HG02763 (cell line): ENCODE results near the gene CCNL2.

Source experiments
- ATAC-seq: cut with Tn5 transposase; IDR thresholded peaks from one replicate; pipeline ENCODE4 v1.9.1; 2021; ENCODE audit warnings: mild to moderate bottlenecking, moderate library complexity; ENCODE audit not compliant: unreplicated experiment

The CCNL2 gene

DNA sequence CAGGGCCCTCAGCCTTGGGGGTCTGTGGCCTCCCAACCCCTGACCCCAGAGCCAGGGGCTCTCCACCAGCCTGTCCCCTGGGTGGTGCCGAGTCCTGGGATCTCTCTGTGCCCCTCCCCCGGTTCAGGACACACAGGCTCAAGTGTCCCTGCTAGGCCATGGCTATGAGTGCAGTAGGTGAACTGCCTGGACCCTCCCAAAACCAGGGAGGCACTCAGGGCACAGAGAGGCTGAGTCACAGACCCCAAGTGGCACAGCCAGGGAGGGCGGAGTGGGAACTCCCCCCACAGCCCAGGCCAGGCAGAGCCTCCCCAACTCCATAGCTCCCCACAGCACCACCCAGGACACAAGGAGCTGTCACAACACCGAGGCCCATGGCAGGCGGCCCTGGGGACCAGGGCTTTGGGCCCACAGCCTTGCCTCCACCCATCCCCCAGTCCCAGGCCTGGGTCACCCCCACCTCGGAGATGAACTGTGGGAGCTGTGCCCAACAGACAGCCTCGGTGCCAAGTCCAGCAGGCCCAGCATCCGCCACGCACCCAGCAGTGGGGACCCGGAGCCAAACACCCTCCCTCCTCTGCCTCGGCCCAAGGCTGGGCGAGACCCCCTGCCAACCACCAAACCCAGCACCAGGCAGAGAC, 53.2 kb downstream of the CCNL2 start:
- no peak for ATAC-seq

DNA sequence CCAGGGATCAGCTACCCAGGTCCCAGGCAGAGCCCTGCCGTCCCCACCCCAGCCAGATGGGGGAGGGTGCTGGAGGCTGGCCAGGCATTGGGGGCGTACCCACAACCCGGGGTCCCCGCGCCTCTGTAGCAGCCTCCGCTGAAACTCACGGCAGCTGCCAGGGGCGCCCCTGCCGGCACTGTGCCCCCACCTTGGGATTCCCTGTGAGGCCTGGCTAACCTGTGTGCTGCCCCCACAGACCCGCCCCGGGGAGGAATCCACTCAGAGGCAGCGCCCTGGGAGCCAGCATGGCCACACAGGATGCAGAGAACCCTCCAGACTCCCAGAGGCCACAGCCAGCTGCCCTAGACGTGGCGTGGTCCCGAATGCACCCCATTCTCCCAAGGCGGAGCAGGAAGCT, 53.8 kb downstream of the CCNL2 start:
- no peak for ATAC-seq

DNA sequence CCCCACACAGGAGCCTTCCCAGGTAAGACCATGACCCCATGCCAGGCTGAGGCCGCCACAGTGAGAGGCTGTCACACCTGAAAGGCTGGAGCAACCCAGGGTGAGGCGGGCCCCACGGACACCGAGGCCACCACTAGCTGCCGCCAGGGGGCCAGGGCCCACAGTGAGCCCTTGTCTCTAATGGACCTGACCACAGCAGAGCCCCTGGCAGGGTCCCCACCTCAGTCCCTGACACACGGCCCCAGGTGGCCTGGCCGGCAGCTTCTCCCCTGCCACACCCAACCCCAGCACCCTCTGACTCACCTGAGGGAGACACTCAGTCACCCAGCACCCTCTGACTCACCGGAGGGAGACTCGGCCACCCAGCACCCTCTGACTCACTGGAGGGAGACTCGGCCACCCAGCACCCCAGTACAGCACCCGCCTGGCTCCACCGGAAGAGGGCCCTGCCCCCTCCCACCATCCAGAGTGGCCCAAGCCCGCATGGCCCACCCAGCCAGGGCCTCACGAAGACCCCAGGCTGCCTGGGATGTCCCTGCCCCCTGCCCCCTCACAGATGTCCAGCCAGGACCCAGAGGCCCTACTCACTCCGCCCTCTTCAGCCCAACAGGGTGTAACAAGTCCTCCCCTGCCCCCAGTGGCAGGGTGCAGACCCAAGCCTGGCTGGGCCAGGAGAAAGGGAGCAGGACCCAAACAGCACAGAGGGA, 54.3 kb downstream of the CCNL2 start:
- ATAC-seq = no peak

DNA sequence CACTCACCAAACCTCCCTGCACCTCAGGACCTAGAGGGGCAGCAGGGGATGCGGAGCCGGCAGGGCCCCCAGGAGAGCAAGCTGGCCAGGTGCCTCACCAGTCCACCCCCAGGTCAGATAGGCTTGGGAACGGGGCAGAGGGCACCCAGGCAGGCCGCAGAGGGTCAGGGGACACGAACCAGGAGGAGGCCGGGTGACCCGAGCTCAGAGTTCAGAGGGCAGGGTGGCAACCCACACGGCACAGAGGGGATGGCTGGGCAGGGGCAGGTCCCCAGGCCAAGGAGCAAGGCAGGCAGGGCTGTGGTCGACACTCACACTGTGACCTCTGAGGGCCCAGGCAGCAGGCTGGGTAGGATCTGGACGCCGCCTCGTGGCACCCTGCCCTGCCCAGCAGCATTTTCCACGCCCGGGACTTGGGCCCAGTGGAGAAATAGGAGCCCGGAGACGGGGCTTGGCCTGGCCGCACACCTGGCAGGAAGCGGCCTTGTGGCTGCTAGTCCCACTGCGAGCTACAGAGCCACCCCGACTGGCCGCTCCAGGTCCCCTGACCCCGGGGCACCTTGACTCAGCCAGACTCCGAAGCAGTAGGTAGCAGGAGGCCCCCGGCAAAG, 55.2 kb downstream of the CCNL2 start:
- ATAC-seq = no peak

DNA sequence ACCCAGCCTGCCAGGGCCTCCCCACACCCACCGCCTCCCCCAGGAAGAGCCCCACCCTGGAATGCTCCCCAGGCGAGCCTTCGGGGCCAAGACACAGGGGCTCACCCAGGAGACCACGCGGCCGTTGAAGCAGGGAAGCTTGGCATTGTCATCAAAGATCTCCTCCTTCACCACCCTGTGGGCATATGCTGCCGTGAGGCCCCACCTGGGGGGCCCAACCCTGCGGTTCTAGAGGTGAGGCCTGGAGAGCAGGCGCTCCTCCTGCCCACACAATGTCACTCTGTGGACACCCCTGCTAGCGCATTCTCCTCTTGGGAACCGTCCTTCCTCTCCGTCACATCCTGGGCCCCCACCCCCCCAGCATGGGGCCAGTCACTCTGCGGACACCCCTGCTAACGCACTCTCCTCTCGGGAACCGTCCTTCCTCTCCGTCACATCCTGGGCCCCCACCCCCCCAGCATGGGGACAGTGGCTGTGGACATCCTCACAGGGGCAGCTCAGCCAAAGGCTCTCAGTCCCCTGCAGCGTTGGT, 56.5 kb downstream of the CCNL2 start:
- no peak for ATAC-seq

DNA sequence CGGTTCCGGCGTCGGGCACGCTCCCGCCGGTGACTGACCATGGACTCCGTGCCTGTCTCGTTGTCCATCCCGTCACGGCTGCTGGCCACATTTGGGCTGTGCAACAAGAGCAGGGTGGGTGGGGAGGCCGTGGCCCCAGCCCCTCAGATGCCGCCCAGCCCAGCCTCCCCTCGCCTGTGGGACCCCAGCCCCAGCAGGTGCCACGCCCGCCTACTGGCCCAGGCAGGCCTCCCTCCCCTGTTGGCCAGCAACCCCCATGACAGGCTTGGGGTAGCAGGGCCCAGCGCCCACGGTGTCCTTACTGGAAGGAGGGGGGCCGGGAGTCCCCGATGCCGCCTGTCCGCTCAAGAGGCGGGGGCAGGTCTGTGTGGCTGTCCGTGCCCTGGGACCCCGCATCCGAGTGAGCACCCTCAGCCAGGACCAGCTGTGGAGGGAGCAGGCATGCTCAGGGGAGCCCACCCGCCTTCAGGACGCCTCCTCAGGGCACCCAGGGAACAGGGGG, 57.0 kb downstream of the CCNL2 start:
- ATAC-seq = no peak

DNA sequence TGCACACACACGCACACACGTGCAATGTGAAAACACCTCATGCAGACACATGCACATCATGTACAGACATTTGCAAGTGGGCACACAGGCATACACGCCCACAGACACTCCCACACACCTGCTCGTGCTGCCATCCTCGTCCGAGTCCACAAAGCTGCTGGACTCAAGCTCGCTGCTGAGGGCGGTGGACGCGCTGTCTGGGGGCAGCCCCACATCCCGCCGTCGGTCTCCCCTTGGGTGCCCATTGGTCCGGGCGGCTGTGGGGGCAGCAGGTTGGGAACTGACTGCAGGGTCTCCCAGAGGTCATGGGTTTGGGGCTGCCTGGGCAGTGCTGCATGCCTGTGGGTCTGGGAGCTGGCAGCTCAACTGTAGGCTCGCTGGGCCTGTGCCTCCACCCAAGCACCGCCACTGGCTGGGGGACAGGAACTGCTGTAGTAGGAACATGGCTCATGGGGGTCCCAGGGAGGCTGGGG, 57.5 kb downstream of the CCNL2 start:
- ATAC-seq = no peak

DNA sequence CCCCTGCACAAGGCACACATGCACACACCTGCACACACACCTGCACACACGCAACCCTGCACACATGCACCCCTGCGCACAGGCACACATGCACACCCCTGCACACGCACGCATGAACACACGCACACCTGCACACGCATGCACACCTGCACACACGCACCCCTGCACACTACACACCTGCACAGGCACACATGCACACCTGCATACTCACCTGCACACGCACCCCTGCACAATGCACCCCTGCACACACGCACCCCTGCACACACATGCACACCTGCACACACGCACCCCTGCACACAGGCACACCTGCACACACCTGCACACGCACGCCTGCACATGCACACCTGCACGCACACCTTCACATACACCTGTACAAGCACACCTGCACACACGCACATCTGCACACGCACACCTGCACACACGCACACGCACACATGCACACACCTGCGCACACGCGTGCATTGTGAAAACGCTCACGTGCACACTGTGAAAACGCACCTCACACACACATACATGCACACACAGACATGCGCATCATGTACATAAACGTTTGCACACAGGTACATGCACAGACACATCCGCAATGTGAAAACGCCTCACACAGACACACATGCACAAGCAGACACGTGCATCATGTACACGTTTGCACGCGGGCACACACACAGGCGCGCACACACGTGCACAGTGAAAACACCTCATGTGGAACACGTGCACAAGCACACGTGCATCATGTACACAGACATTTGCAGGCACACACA, 58.2 kb downstream of the CCNL2 start:
- ATAC-seq = no peak

DNA sequence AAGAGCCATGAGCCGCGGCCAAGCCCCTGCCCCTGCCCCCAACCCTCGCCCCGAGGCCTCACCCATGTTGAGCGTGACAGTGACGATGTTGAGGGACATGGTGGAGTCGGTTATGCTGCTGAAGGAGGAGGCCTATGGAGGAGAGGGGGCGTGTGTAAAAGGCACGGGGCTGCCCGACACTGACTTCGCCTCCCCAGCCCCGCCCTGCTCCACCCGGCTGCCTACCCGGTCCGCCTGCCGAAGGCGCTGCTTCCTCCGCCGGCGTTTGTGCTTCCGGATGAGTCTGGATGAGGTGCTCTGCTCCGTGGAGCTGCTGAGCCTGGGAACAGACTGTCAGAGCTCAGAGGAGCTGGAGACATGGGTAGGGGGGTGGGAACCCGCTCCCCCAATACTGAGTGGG, 59.0 kb downstream of the CCNL2 start:
- no peak for ATAC-seq

DNA sequence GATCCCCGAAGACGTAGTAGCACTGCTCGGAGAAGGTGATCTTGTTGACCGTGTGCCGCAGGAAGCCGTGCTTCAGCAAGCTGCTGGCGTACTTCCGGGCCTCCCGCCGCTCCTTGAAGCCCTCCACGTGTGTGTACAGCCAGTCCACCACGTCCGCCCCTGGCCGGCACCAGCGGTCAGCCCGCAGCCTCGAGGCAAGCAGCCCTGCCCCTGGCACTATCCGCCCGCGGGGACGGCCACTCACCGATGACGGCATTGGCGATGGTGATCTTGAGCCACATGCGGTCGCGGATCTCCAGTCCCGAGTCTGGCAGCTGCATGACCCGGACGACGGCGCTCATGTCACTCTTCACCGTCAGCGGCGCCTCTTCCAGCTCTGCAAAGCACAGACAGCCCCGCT, 60.9 kb downstream of the CCNL2 start:
- ATAC-seq = no peak

DNA sequence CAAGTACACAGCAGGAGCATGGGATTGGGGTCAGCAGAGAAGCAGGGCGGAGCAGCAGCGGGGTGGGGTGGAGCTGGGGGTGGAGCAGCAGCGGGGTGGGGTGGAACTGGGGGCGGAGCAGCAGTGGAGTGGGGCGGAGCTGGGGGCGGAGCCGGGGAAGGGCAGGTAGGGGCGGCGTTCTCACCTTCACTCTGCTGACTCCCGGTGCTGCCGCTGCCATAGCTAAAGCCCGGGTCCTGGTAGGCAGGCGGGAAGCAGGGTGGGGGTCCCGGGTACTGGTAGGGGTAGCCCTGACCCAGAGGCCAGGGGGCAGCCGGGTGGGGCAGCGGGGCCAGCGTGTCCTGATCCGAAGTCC, 61.4 kb downstream of the CCNL2 start:
- ATAC-seq = no peak

DNA sequence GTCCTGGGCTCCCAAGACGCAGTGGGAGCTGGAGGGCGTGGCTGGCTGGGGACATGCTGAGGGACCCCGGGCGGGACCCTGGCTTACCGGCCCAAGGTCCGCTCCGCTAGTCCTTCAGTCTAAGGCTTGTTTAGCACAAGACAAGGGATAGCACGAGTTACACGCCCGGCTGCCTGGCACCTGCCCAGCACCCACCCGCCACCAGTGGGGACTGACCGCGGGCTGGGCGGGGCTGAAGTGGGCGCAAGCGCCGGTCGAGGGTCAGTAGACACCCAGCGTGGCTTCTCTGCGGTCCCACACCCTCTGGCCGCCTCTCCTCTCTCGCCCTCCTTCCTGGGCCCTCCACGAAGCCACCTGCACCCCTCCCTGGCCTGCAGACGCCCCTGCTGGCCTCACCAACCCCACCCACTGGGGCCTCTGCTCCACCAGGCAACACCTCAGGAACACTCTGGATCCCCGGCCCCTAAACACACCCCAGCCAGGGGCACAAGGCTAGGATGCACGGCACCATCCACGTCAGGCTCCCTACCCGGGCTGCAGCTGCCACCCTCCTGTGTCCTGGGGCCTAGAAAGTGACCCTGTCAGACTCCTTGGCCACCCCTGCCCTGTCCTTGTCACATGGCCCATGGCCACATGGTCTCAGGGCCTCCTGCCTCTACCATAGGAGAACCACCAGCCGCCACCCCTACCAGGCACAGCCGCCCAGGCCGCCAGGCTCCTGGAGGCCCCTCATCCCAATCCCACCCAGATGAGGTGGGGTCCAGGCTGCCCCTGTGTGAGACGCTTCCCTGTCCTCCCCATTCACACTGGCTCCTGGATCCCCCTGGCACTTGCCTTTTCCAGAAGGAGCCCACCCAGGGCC, 62.0 kb downstream of the CCNL2 start:
- ATAC-seq = no peak

DNA sequence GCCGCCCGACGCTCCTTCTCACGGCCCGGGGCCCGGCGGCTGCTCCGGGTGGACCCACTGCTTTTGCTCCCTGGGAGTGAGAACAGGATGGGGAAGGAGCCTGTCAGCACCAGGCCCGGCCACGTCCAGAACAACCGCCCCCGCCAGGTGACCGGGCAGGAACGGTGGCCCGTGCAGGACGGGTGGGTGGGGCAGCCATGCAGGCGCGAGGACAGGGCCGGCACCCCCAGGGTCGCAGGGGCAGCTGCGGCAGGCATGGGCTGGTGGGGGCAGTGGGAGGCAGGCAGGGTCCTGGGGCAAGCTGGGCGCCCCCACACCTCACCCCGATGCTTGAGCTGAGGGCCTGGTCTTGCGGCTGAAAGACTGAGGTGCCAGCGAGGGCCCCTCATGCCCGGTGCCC, 62.7 kb downstream of the CCNL2 start:
- no peak for ATAC-seq

DNA sequence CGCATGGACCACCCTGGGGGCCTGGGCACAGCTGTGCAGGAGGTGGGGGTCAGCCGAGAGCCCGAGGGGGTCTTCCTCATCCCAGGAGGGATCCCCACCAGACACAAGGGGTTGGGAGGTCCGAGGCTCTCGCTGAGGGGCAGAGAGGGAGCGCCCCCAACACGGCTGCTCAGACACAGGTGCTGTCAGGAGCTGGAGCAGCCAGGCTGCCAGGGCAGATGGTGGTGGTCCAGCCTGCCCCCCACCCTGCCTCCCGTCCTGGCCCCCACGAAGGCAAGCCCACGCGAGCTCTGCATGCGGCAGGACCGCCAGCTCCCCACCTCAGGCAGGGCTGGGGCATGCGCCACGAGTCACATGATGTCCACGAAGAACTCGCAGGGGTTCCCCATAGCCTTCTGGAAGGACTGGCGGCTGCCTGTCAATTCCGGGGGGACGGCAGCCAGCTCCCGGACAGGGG, 63.3 kb downstream of the CCNL2 start:
- ATAC-seq = no peak
